Mucosa of descending colon (tissue), 3 donors: ENCODE results near the gene CCL2. TPM values are rescaled to one million over a fixed set of nuclear protein-coding genes. Genes with fewer than 3 reads are reported as not detected.

Experiments used
- ATAC-seq: fragments of 200-7000 bp; cut with Tn5 transposase; one replicate; pipeline ENCODE4 v1.9.1; 2020; ENCODE audit warnings: mild to moderate bottlenecking, moderate library complexity
- DNase-seq, 3 donors: peaks; one replicate each; pipeline ENCODE4 v3.0.0-alpha.2; 2020
- H3K36me3 ChIP-seq: fragments of 200-600 bp; one replicate; pipeline ENCODE4 v1.8.0; 2021; ENCODE audit warnings: low read depth, mild to moderate bottlenecking
- H3K4me1 ChIP-seq: fragments of 200-600 bp; one replicate; pipeline ENCODE4 v1.8.0; 2021; ENCODE audit warnings: low read depth, mild to moderate bottlenecking
- H3K4me3 ChIP-seq: fragments of 200-600 bp; one replicate; pipeline ENCODE4 v1.8.0; 2021; ENCODE audit warnings: mild to moderate bottlenecking
- H3K9me3 ChIP-seq: fragments of 200-600 bp; one replicate; pipeline ENCODE4 v1.8.0; 2021; ENCODE audit warnings: mild to moderate bottlenecking
- intact Hi-C, 2 donors: fragments of 100-400 bp; cut with DNase I in 1 of 2; cut with micrococcal nuclease in 1 of 2; formaldehyde crosslinking; loops; one replicate each; pipeline versions ENCODE4 v1.11.0 to v1.11.1; 2022; cut with DNase I, micrococcal nuclease
- total RNA-seq, 3 donors: library from RNA; stranded (reverse); fragmentation: NEBNext Ultra II Directional in 2 of 3; extraction: Animal tissue kit (Norgen Biotek cat#: 25700) in 2 of 3; gene quantifications; one replicate each; pipeline versions ENCODE4 v1.2.1 to v1.2.4, GENCODE V29; 2021 to 2023
- TF ChIP-seq, protein P1 (sequence below): fragments of 200-600 bp; IDR thresholded peaks from one replicate; pipeline ENCODE4 v1.8.0; 2022; ENCODE audit warnings: antibody characterized with exemption, mild to moderate bottlenecking
- donor health status: DM: no; HTN: no; CAD: no; lungs with moderate emphysema.
- donor health status: DM: no; HTN: no; CAD: no.
- donor health status: DM: no; HTN: yes; CAD: no.

CCL2 gene
- total RNA-seq, 3 donors from 2014 or later = 7.1 to 65.6 (median 39.7) TPM

DNA sequence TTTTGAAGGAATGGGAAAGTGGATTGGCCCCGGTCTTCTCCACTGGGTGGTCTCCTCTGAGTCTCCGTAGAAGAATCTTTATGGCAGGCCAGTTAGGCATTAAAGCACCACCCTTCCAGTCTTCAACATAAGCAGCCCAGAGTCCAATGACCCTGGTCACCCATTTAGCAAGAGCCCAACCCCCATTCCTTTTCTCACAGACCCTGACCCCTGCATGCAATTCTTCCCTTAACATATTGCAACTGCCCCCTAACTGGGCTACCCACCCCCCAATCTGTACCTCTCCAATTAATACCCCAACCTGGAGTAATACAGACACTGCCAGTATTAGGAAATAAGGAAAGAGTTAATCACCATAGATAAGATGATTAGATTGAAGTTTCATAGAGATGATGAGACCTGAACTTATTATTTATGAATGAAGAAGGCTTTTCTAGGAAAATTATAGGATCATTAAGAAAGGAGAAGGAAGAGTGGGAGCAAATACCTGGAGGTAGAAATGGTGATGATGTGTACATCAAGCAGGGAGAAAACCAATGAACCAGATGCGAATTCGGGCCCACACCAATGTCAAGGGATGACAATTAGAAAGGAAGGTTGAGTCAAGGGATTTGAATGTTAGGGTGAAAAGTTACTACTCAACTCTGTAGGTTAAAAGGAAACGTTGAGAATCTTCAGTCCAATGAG, 2.4 kb downstream of the CCL2 start:
- peaks cover 4% of the 10 kb centered on the region for H3K4me1 ChIP-seq
- ATAC-seq (no peak), DNase-seq (no peak)
- H3K4me3 ChIP-seq = no peak overlapping the region
- intact Hi-C loops = no loop called here
- H3K36me3 ChIP-seq = no peaks in the 10 kb centered on the region
- H3K9me3 ChIP-seq = no peaks in the 10 kb centered on the region
- TF ChIP-seq, protein P1, sequence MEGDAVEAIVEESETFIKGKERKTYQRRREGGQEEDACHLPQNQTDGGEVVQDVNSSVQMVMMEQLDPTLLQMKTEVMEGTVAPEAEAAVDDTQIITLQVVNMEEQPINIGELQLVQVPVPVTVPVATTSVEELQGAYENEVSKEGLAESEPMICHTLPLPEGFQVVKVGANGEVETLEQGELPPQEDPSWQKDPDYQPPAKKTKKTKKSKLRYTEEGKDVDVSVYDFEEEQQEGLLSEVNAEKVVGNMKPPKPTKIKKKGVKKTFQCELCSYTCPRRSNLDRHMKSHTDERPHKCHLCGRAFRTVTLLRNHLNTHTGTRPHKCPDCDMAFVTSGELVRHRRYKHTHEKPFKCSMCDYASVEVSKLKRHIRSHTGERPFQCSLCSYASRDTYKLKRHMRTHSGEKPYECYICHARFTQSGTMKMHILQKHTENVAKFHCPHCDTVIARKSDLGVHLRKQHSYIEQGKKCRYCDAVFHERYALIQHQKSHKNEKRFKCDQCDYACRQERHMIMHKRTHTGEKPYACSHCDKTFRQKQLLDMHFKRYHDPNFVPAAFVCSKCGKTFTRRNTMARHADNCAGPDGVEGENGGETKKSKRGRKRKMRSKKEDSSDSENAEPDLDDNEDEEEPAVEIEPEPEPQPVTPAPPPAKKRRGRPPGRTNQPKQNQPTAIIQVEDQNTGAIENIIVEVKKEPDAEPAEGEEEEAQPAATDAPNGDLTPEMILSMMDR = no peak

DNA sequence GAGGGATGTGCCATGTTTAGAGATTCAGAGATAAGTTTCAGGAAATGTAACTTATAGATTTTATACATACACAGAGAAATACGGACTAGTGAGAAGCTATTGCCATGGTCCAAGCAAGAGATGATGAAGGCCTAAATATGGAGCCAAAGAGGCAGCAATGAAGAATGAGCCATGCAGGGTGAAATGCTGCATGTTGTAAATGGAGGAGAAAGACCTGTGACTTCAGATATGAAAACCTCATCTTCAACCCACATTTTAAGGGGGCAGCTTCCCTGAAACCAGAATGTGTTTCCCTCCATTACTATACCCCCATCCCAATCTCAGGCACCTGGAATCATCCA, 2.9 kb downstream of the CCL2 start:
- Histone ChIP-seq H3K9me3 (no peaks in the 10 kb centered on the region), H3K4me3 (no peak overlapping the region), H3K4me1 (peaks cover 4% of the 10 kb centered on the region), H3K36me3 (no peaks in the 10 kb centered on the region)
- intact Hi-C loops = no loop called here
- no peak for ATAC-seq
- no peak for DNase-seq
- TF ChIP-seq, protein P1 = no peak

DNA sequence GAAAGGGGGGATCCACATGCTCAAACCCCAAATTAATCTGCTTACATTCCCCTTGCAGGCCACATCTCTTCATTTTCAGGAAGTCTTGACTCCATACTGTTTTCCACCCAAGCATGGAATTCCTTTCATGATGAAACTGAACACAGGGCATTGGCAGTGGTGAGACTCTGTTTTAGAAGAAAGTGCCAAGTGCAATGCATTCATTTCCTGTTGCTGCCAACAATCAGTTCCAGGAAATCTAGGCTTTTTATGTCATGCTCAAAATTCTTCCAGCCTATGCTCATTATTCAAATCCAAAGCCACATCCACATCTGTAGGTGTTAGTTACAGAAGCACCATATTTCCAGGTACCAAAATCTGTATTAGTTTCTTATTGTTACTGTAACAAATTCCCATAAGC, 4.1 kb downstream of the CCL2 start:
- Histone ChIP-seq H3K9me3 (no peaks in the 10 kb centered on the region), H3K4me1 (peaks cover 4% of the 10 kb centered on the region), H3K4me3 (no peak overlapping the region), H3K36me3 (no peaks in the 10 kb centered on the region)
- intact Hi-C loops = no loop called here
- no peak for ATAC-seq
- TF ChIP-seq, protein P1 = no peak
- DNase-seq = no peak

DNA sequence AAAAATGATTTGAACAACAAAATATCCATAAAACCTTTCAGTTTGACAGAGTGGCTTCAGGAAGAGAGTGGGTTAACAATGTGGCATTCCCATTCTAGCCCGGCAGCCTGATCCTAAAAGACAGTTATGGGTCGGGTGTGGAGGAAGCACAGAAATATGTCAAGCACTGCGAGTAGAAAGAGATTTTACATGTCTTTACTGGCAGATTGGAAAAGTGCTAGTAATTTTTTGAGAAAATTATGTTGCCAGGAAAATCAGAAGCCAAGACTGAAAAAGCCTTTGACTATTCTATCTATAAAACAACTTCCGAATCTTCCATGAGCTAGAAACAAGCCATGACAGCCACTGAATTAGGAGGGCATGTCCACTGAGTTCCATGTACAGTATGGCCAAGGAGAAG, 5.8 kb downstream of the CCL2 start:
- Histone ChIP-seq H3K4me3 (no peak overlapping the region), H3K36me3 (no peaks in the 10 kb centered on the region), H3K9me3 (no peaks in the 10 kb centered on the region), H3K4me1 (no peaks in the 10 kb centered on the region)
- TF ChIP-seq, protein P1 = no peak
- no peak for DNase-seq
- no peak for ATAC-seq
- intact Hi-C loops = no loop called here

DNA sequence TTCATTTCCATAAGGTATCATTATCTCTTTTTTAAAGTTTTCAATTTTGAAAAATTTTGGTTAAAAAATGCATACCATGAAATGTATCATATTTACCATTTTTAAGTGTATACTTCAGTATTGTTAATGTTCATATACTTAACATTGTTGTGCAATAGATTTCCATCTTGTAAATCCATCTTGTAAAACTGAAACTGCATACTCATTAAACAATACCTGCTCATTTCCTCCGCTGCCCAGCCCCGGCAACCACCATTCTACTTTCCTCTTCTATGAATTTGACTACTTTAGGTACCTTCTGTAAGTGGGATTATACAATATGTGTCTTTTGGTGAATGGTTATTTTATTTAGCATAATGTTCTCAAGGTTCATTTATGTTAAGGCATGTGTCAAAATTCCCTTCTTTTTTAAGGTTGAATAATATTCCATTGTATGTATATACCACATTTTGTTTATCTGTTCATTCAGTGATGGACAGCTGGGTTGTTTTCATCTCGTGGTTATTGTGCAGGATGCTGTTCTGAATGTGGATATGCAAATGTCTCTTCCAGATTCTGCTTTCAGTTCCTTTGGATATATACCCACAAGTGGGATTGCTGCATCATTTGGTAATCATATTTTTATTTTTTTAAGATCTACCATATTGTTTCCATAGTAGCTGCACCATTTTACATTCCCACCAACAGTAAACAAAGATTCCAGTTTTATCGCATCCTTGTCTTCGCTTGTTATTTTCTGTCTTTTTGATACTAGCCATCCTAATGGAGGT, 6.7 kb downstream of the CCL2 start:
- no peak for ATAC-seq
- no peak overlapping the region for H3K4me3 ChIP-seq
- intact Hi-C loops = no loop called here
- TF ChIP-seq, protein P1 = no peak
- H3K36me3 ChIP-seq = no peaks in the 10 kb centered on the region
- no peak for DNase-seq
- no peaks in the 10 kb centered on the region for H3K4me1 ChIP-seq
- no peaks in the 10 kb centered on the region for H3K9me3 ChIP-seq
